RWPE2 (cell line): ENCODE data around the gene WNT9B.

ENCODE experiments used
- ATAC-seq: fragments of 200-7000 bp; cut with Tn5 transposase; 3 replicates; pipeline ENCODE4 v1.9.1; 2021; ENCODE audit warnings: low read depth
- DNase-seq: peaks from one replicate; pipeline ENCODE4 v3.0.0-alpha.2; 2020; ENCODE audit warnings: low spot score
- H3K27ac ChIP-seq: fragments of 450-650 bp; 2 replicates; pipeline ENCODE4 v1.5.1; 2017; ENCODE audit warnings: mild to moderate bottlenecking; ENCODE audit not compliant: poor library complexity, severe bottlenecking
- H3K27me3 ChIP-seq: fragments of 250-450 bp; sonication (Bioruptor Pico); 2 replicates; pipeline ENCODE4 v1.5.1; 2021; ENCODE audit warnings: mild to moderate bottlenecking, moderate library complexity; ENCODE audit not compliant: insufficient read depth, poor library complexity, severe bottlenecking
- H3K36me3 ChIP-seq: fragments of 250-450 bp; sonication (Bioruptor Pico); 2 replicates; pipeline ENCODE4 v1.5.1; 2020; ENCODE audit warnings: low read depth, mild to moderate bottlenecking, moderate library complexity
- H3K4me1 ChIP-seq: fragments of 250-450 bp; sonication (Bioruptor Pico); 2 replicates; pipeline ENCODE4 v1.5.1; 2021; ENCODE audit warnings: mild to moderate bottlenecking, moderate library complexity; ENCODE audit not compliant: insufficient read depth, poor library complexity, severe bottlenecking
- H3K4me3 ChIP-seq: fragments of 250-450 bp; sonication (Bioruptor Pico); 2 replicates; pipeline ENCODE4 v1.5.1; 2021; ENCODE audit warnings: mild to moderate bottlenecking, moderate library complexity; ENCODE audit not compliant: severe bottlenecking
- H3K9me3 ChIP-seq: fragments of 250-450 bp; sonication (Bioruptor Pico); 2 replicates; pipeline ENCODE4 v1.5.1; 2021; ENCODE audit warnings: mild to moderate bottlenecking, moderate library complexity; ENCODE audit not compliant: severe bottlenecking
- TF ChIP-seq, protein P1 (sequence below): fragments of 450-650 bp; IDR thresholded peaks from one replicate; pipeline ENCODE4 v1.5.1; 2017; ENCODE audit warnings: mild to moderate bottlenecking, moderate library complexity; ENCODE audit not compliant: poor library complexity, severe bottlenecking

The WNT9B gene

DNA sequence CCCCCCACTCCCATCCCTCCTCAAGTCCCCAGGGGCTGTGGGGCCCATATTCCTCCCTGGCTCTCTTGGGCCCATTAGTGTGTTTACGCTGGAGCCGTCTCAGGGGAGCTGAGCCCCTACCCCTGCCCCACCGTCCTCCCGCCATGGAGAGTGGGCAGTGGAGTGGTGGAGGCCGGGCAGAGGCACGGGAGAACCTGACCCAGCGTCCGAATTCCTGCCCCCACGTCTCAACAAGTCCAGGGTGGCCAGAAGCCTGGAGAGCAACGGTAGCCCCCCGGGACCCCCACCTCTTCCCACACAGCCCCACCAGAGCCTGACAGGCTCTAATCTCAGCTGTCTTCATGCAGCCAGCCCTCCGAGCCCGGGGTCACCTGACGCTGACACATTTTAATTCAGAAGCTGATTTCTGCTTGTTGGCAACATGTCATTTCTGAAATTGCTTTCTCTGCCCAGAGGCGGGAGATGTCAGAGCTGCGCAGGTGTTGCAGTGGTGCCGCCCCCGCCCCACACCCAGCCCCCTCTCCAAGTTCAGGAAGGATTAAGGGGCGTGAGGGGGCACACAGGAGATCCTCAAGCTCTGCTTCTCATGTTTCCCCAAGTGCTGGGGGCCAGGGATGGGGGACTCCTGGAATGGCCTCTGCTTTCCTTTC is 32.6 kb downstream of the WNT9B start:
- DNase-seq (no peak), ATAC-seq (no peak)
- no peaks in the 10 kb centered on the region for H3K36me3 ChIP-seq
- H3K27me3 ChIP-seq, result peaks cover 14% of the 10 kb centered on the region
- TF ChIP-seq, protein P1, sequence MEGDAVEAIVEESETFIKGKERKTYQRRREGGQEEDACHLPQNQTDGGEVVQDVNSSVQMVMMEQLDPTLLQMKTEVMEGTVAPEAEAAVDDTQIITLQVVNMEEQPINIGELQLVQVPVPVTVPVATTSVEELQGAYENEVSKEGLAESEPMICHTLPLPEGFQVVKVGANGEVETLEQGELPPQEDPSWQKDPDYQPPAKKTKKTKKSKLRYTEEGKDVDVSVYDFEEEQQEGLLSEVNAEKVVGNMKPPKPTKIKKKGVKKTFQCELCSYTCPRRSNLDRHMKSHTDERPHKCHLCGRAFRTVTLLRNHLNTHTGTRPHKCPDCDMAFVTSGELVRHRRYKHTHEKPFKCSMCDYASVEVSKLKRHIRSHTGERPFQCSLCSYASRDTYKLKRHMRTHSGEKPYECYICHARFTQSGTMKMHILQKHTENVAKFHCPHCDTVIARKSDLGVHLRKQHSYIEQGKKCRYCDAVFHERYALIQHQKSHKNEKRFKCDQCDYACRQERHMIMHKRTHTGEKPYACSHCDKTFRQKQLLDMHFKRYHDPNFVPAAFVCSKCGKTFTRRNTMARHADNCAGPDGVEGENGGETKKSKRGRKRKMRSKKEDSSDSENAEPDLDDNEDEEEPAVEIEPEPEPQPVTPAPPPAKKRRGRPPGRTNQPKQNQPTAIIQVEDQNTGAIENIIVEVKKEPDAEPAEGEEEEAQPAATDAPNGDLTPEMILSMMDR, result no peak
- H3K9me3 ChIP-seq, result no peaks in the 10 kb centered on the region
- no peak overlapping the region for H3K27ac ChIP-seq
- no peaks in the 10 kb centered on the region for H3K4me1 ChIP-seq
- no peak overlapping the region for H3K4me3 ChIP-seq

DNA sequence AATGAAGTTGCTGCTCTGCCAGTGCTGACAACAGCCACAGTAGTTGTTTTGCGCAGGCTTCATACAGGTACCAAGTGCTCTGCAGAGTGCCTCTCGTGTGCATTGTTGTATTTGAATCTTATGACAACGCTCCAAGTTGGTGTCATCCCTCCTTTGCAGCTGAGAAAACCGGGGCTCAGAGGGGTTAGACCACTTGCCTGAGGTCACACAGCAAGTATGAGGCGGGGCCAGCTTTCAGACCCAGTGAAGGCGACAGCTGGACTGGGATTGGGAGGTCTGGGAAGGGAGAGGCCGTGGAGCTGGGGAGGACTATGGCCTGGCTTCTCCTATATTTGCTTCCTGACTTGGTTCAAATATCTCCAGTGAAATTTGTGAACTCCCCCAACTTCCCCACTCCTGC is 33.2 kb downstream of the WNT9B start:
- peaks cover 14% of the 10 kb centered on the region for H3K27me3 ChIP-seq
- no peaks in the 10 kb centered on the region for H3K9me3 ChIP-seq
- no peak overlapping the region for H3K4me3 ChIP-seq
- no peaks in the 10 kb centered on the region for H3K36me3 ChIP-seq
- no peak for DNase-seq
- TF ChIP-seq, protein P1, result no peak
- no peaks in the 10 kb centered on the region for H3K4me1 ChIP-seq
- ATAC-seq, result no peak
- no peak overlapping the region for H3K27ac ChIP-seq

DNA sequence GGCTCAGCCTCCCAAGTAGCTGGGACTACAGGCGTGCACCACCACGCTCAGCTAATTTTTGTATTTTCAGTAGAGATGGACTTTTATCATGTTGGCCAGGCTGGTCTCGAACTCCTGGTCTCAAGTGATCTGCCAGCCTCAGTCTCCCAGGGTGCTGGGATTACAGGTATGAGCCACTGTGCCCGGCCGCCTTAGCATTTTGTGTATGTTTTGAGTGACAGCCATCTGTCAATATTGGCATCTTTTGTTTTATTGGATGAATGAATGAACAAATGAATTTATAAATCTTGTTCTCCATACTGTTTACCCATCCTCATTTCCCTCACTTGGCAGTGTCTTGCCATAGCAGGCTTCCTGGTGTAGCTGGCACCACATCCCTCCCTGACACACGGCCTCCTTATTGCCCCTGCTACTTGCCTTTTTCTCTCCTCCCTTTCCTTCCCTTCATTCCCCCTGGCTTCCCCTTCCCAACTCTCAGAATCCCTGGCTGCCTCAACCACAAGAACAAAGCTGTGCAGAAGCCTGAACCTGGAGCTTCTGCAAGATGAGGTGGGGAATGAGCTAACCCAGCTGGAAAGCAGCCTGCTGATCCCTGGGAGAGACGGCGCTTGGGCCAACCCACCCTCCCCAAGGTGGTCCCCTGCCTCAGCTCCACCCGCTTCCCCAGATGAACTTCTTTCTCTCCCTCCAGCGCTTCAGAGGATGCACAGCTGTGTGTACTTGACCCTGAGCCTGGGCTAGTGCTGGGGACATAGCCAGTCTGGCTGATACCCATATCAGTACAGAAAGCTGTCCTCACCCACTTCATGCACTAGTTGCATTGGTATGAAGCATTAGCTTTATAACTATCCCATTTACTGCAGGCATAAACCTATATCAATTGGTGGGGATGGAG is 34.3 kb downstream of the WNT9B start:
- H3K4me1 ChIP-seq, result no peaks in the 10 kb centered on the region
- DNase-seq (no peak), ATAC-seq (no peak)
- TF ChIP-seq, protein P1, result no peak
- H3K36me3 ChIP-seq, result no peaks in the 10 kb centered on the region
- H3K27me3 ChIP-seq, result peaks cover 14% of the 10 kb centered on the region
- no peaks in the 10 kb centered on the region for H3K9me3 ChIP-seq
- H3K27ac ChIP-seq, result no peak overlapping the region
- no peak overlapping the region for H3K4me3 ChIP-seq

DNA sequence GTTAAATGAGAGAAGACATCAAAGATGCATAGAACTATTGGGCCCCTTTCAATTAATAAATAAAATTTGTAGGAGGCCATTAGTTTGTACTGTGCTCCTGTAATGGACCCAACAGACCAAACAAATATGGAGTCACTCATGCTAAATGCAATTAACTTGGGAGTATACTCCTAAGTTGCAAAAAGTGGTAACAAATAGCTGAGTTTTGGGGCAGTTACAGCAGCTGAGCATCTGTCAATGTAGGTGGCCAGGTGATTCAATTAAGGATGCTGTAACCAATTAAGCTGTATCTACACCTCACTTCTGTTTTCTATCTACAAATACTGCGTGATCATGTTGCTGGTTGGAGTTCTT is 34.9 kb downstream of the WNT9B start:
- TF ChIP-seq, protein P1, result no peak
- Histone ChIP-seq H3K9me3 (no peaks in the 10 kb centered on the region), H3K4me1 (no peaks in the 10 kb centered on the region), H3K27ac (no peak overlapping the region), H3K36me3 (no peaks in the 10 kb centered on the region), H3K27me3 (peaks cover 16% of the 10 kb centered on the region), H3K4me3 (no peak overlapping the region)
- ATAC-seq (no peak), DNase-seq (no peak)

GRCh38 chr17:46887717-46888116 is 36.3 kb downstream of the WNT9B start:
- ATAC-seq (no peak), DNase-seq (no peak)
- TF ChIP-seq, protein P1, result no peak
- Histone ChIP-seq H3K4me3 (no peak overlapping the region), H3K4me1 (no peaks in the 10 kb centered on the region), H3K9me3 (no peaks in the 10 kb centered on the region), H3K36me3 (no peaks in the 10 kb centered on the region), H3K27me3 (peaks cover 24% of the 10 kb centered on the region), H3K27ac (no peak overlapping the region)
